Measurements from ENCODE around the gene CCDC7. TPM values are rescaled to one million over a fixed set of nuclear protein-coding genes. Genes with fewer than 3 reads are reported as not detected.
"Not testable (repeated sequence)": the region's sequence is repeated elsewhere in the genome, so short reads cannot be mapped to it uniquely, and the experiment has no call there.

The CCDC7 gene
- total RNA-seq, 2 donors from 2014 or later: 7.1 to 16.7 TPM

GRCh38 chr10:32610543-32610942 is 164.6 kb downstream of the CCDC7 start:
- Mint-ChIP-seq H3K9me3 (peaks cover 13 to 19% of the 10 kb centered on the region in 2 donors), H3K36me3 (peaks cover 15 to 52% of the 10 kb centered on the region in 2 donors)
- not testable (repeated sequence) for ATAC-seq; H3K27ac Mint-ChIP-seq; DNase-seq (ENCODE audit: low spot score in 2 of 2)

DNA sequence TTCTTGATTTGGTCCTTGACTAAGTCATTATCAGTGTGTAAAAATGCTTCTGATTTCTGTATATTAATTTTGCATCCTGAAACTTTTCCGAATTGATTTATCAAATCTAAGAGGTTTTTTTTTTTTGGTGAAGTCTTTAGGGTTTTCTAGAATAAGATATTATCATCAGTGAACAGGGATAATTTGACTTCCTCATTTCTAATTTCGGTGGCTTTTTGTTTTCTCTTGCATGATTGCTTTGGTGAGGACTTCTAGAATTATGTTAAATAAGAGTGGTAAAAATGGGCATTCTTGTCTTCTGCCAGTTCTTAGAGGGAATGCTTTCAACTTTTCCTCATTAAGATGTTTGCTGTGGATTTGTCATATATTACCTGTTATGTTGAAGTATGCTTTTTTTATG is 170.5 kb downstream of the CCDC7 start:
- no peak overlapping the region for H3K27ac Mint-ChIP-seq
- H3K9me3 Mint-ChIP-seq: peaks cover 18 to 26% of the 10 kb centered on the region in 2 donors
- ATAC-seq (no peak), DNase-seq (ENCODE audit: low spot score in 2 of 2) (no peak)
- H3K36me3 Mint-ChIP-seq: peaks cover 21 to 58% of the 10 kb centered on the region in 2 donors

DNA sequence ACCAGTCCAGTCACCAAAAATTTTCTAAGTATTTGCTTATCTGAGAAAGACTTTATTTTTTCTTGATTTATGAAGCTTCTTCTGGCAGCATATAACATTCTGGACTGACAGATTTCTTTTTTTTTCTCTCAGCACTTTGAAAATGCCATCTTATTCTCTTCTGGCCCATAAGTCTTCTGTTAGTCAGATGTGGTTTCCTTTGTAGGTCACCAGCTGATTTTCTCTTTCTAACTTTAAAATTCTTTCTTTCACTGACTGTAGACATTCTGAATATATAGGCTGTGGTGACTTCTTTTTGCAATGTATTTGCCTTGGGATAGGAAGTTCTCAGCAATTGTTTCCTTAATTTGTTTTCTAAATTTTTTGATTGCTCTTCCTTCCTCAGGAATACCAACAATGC is 172.5 kb downstream of the CCDC7 start:
- H3K36me3 Mint-ChIP-seq: peaks cover 8 to 38% of the 10 kb centered on the region in 2 donors
- no peak overlapping the region for H3K27ac Mint-ChIP-seq
- no peak for ATAC-seq
- DNase-seq (ENCODE audit: low spot score in 2 of 2): no peak
- H3K9me3 Mint-ChIP-seq: peaks cover 14 to 17% of the 10 kb centered on the region in 2 donors

DNA sequence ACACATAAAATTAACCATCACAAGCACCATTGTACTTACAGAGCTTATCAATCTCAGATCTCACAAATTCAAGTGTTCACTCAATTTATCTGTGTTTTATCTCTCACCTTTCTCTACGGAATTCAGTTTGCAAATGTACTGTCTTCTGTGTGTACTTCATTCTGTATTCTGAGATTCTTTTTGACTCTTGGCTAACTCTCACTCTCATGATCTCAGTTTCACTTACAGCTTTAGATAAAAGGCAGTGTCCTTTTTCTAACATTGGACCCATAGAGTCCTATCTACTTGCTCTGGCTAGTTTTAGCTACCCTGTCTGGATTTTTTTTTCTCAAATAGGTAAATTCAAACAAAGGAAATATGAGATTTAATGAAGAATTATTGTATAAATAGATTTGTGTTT is 176.0 kb downstream of the CCDC7 start:
- DNase-seq (ENCODE audit: low spot score in 2 of 2): no peak
- no peak for ATAC-seq
- no peak overlapping the region for H3K27ac Mint-ChIP-seq
- H3K36me3 Mint-ChIP-seq: peaks cover 6 to 18% of the 10 kb centered on the region in 2 donors
- H3K9me3 Mint-ChIP-seq: peaks cover 5 to 10% of the 10 kb centered on the region in 2 donors

- peaks cover 6 to 20% of the 10 kb centered on the region in 2 donors for H3K36me3 Mint-ChIP-seq
- DNase-seq (ENCODE audit: low spot score in 2 of 2) (no peak), ATAC-seq (no peak)
- H3K27ac Mint-ChIP-seq: no peak overlapping the region
- H3K9me3 Mint-ChIP-seq: peaks cover 5 to 10% of the 10 kb centered on the region in 2 donors
These were observed 176.5 kb downstream of the CCDC7 start for GRCh38 chr10:32622409-32622808.

DNA sequence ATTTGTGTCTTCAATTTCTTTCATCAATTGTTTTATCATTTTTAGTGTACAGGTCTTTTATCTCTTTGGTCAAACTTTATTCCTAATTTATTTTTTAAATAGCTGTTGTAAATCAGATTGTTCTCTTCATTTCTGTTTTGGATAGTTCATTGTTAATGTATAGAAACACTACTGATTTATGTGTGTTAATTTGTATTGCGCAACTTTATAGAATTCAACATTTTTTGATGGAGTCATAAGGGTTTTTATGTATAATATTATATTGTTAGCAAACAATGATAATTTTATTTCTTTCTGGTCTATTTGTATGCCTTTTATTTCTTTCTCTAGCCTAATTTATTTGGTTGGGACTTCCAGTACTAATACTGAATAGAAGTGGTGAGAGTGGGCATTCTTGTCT is 181.2 kb downstream of the CCDC7 start:
- Mint-ChIP-seq H3K9me3 (peaks cover 0 to 5% of the 10 kb centered on the region in 2 donors), H3K27ac (no peak overlapping the region), H3K36me3 (peaks cover 0 to 19% of the 10 kb centered on the region in 2 donors)
- ATAC-seq: no peak
- no peak for DNase-seq (ENCODE audit: low spot score in 2 of 2)

- DNase-seq (ENCODE audit: low spot score in 2 of 2) (no peak), ATAC-seq (no peak)
- peaks cover 0 to 5% of the 10 kb centered on the region in 2 donors for H3K9me3 Mint-ChIP-seq
- H3K36me3 Mint-ChIP-seq: peaks cover 0 to 13% of the 10 kb centered on the region in 2 donors
- no peak overlapping the region for H3K27ac Mint-ChIP-seq
These were observed 184.0 kb downstream of the CCDC7 start for GRCh38 chr10:32629910-32630309.

GRCh38 chr10:32646535-32646934 is 200.6 kb downstream of the CCDC7 start:
- Mint-ChIP-seq H3K9me3 (peaks cover 0 to 9% of the 10 kb centered on the region in 2 donors), H3K36me3 (peaks cover 6 to 36% of the 10 kb centered on the region in 2 donors), H3K27ac (no peak overlapping the region)
- ATAC-seq: no peak
- DNase-seq (ENCODE audit: low spot score in 2 of 2): no peak

DNA sequence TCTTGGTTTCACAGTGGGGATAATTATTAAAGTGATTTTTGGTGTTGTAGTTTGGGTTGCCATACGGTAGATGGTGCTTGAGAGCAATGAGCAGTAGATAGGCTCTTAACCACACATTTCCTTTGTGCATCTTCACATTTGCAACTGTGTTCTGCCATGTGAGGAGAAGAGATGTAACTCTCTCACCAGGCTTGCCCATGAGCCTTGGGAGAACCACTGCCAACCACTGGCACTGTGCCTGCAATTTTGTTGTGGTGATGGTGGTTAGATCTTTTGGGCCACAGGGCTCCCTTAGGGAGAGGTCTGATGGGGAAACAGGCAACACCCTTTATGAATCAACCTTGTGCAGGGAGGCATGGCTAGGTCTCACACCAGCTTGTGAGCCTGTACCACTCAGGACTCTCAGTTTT is 204.3 kb downstream of the CCDC7 start:
- Mint-ChIP-seq H3K9me3 (peaks cover 16 to 22% of the 10 kb centered on the region in 2 donors), H3K36me3 (peaks cover 22 to 39% of the 10 kb centered on the region in 2 donors), H3K27ac (no peak overlapping the region)
- ATAC-seq (peak in 1 of 2 donors; percentile 11), DNase-seq (ENCODE audit: low spot score in 2 of 2) (no peak)

GRCh38 chr10:32657430-32657829 is 211.5 kb downstream of the CCDC7 start:
- ATAC-seq; DNase-seq (ENCODE audit: low spot score in 2 of 2); H3K27ac Mint-ChIP-seq: not testable (repeated sequence)
- Mint-ChIP-seq H3K36me3 (peaks cover 43 to 55% of the 10 kb centered on the region in 2 donors), H3K9me3 (peaks cover 23 to 30% of the 10 kb centered on the region in 2 donors)

DNA sequence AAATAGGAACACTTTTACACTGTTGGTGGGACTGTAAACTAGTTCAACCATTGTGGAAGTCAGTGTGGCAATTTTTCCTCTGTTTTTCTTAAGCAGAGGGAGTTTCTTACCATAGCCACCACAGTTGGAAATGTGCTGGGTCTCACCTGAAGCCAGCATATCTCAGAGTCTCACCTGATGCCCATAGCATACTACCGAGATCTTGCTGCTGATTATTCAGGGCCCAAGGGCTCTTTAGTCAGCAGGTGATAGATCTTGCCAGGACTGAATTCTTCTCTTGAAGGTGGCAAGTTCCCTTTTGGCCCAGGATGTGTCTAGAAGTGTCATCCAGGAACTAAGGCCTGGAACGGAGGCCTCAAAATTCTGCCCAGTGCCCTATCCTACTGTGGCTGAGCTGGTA is 215.4 kb downstream of the CCDC7 start:
- no peak for DNase-seq (ENCODE audit: low spot score in 2 of 2)
- H3K9me3 Mint-ChIP-seq: peaks cover 10 to 11% of the 10 kb centered on the region in 2 donors
- peaks cover 21 to 28% of the 10 kb centered on the region in 2 donors for H3K36me3 Mint-ChIP-seq
- ATAC-seq: no peak
- no peak overlapping the region for H3K27ac Mint-ChIP-seq

- Mint-ChIP-seq H3K36me3 (peaks cover 21 to 35% of the 10 kb centered on the region in 2 donors), H3K27ac (no peak overlapping the region), H3K9me3 (peaks cover 4 to 18% of the 10 kb centered on the region in 2 donors)
- ATAC-seq (peak; percentile 62 to 84), DNase-seq (ENCODE audit: low spot score in 2 of 2) (no peak)
These were observed 235.0 kb downstream of the CCDC7 start for GRCh38 chr10:32680803-32681557.

GRCh38 chr10:32684291-32684690 is 238.4 kb downstream of the CCDC7 start:
- no peak for ATAC-seq
- H3K9me3 Mint-ChIP-seq: peaks cover 0 to 8% of the 10 kb centered on the region in 2 donors
- peak overlapping the region in 1 of 2 donors; percentile 57 for H3K27ac Mint-ChIP-seq
- DNase-seq (ENCODE audit: low spot score in 2 of 2): no peak
- H3K36me3 Mint-ChIP-seq: peaks cover 18 to 26% of the 10 kb centered on the region in 2 donors

DNA sequence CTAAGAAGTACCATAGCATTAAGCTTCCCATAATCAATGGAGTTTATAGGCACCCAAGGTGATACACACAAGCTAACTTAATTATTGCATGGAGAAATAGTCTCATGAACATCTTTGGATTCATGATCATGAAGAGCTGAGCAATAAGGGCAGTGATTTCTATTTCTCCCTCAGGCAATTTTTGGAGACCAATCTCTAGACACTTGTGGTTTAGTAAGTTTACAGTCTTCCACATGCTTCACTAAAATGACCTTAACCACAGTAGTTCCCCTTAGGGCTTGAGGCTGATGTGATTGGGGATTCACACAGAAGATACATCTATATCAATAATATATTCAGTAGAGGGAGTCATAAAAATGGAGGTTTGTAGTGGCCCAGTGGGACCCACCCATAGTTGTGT is 241.2 kb downstream of the CCDC7 start:
- Mint-ChIP-seq H3K27ac (no peak overlapping the region), H3K36me3 (peaks cover 18 to 32% of the 10 kb centered on the region in 2 donors), H3K9me3 (peaks cover 0 to 8% of the 10 kb centered on the region in 2 donors)
- ATAC-seq: no peak
- no peak for DNase-seq (ENCODE audit: low spot score in 2 of 2)

- H3K9me3 Mint-ChIP-seq: peaks cover 0 to 8% of the 10 kb centered on the region in 2 donors
These were observed 241.6 kb downstream of the CCDC7 start for GRCh38 chr10:32687546-32687945.

DNA sequence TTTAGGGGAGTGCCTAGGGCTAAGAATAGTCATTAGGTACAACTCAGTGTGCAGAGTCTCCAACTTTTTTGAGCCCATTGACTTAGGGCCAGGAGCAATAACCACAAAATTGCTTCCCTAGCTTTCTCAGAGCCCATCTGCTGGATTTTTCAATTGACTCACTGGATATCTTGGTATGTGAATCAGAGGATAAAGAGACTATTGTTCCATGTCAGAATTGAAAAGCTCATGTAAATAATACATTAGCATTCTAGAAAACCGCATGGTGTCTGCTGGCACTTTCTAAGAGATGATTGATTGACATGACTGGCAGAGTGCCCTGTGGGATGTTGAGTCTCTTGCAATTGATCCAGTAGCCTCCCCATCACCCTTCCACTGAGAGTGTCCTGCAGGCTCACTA is 246.2 kb downstream of the CCDC7 start:
- H3K36me3 Mint-ChIP-seq: peaks cover 9 to 39% of the 10 kb centered on the region in 2 donors

More at GRCh38 chr10:32687546-32687945, 241.6 kb downstream of the CCDC7 start:
- Mint-ChIP-seq H3K36me3 (peaks cover 16 to 28% of the 10 kb centered on the region in 2 donors), H3K27ac (no peak overlapping the region)
- DNase-seq (ENCODE audit: low spot score in 2 of 2) (no peak), ATAC-seq (no peak)

DNA sequence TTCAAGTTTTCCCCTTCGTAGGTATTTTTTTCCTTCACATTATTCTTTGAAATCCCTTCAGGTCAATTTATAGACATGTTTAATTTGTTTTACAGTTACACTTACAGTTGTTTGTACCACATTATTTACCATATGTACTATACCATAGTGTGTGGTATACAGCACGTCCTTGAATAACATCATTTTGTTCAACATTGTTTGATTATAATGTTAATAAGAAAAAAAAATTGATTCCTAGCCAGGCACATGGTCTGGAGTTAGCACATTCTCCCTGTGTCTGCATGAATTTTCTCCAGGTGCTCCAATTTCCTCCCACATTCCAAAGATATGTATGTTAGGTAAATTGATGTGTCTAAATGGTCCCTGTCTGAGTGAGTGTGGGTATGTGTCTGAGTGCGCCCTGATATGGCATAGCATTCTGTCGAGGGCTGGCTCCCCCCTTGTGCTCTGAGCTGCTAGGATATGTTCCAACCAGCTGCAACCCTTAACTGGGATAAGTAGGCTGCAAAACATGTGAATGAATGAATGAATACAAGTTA is 247.6 kb downstream of the CCDC7 start:
- Mint-ChIP-seq H3K36me3 (peaks cover 11 to 52% of the 10 kb centered on the region in 2 donors), H3K9me3 (peaks cover 7% of the 10 kb centered on the region in 2 donors), H3K27ac (no peak overlapping the region)
- no peak for DNase-seq (ENCODE audit: low spot score in 2 of 2)
- no peak for ATAC-seq

More for the DNA sequence above, 246.2 kb downstream of the CCDC7 start:
- no peaks in the 10 kb centered on the region for H3K9me3 Mint-ChIP-seq
- no peak for ATAC-seq
- H3K27ac Mint-ChIP-seq: no peak overlapping the region
- no peak for DNase-seq (ENCODE audit: low spot score in 2 of 2)

Data from activated naive CD4-positive, alpha-beta T cell treated with anti-CD3 and anti-CD28 coated beads, Interleukin-2, amount 50 U/mL, for 72 hours (primary cell).